Renal cortex interstitium (tissue), 11 donors: ENCODE measurements around the gene PDE5A. TPM values are rescaled to one million over a fixed set of nuclear protein-coding genes. Genes with fewer than 3 reads are reported as not detected.
"Not testable (repeated sequence)": the region's sequence is repeated elsewhere in the genome, so short reads cannot be mapped to it uniquely, and the experiment has no call there.

ENCODE experiments used
- DNase-seq, 11 donors: peaks; one replicate each; pipeline ENCODE4 v3.0.0-alpha.2; 2013; ENCODE audit warnings: low read depth in 9 of 11, low spot score in 4 of 11; ENCODE audit errors: extremely low read depth in 1 of 11
- polyA plus RNA-seq, 3 donors: library from polyadenylated mRNA; unstranded; fragments of 120-200 nt; gene quantifications; one replicate each; pipeline ENCODE4 v1.2.1, GENCODE V29; 2013; ENCODE audit not compliant: insufficient read length in 3 of 3

The PDE5A gene
- polyA plus RNA-seq, 3 donors: 40.0 to 60.0 (median 42.8) TPM

- DNase-seq: not testable (repeated sequence)
Observed at GRCh38 chr4:119453286-119453685, 175.3 kb downstream of the PDE5A start.

- not testable (repeated sequence) for DNase-seq
Observed at GRCh38 chr4:119449851-119450250, 178.8 kb downstream of the PDE5A start.
